ENCODE results near the gene UBC. TPM values are rescaled to one million over a fixed set of nuclear protein-coding genes. Genes with fewer than 3 reads are reported as not detected.

The UBC gene
- total RNA-seq, 1 experiment from 2014 or later = 1,259 TPM

GRCh38 chr12:124929649-124930419, 15.4 kb upstream of the UBC start:
- ChIA-PET CTCF (no interaction called here), POLR2A (interaction anchor here (1.3 to 2.1 kb wide), 3 partner anchors 10 to 15 kb away, joined by 4 read pairs; partner anchors contain the start of gene UBC), RAD21 (ENCODE audit: low non-redundant PET in 1 of 2, low total read pairs in 2 of 2, uncharacterized antibody in 2 of 2, unreplicated experiment in 2 of 2) (no interaction called here)
- Histone ChIP-seq H4K20me1 (ENCODE audit: insufficient read depth) (no peaks in the 10 kb centered on the region), H3K27ac (ENCODE audit: low read depth, low read length) (peak overlapping the region; percentile 65), H3K27me3 (ENCODE audit: insufficient read depth, low read length) (no peaks in the 10 kb centered on the region), H2AFZ (ENCODE audit: low read depth, low read length, poor library complexity, severe bottlenecking) (no peak overlapping the region), H3K9me3 (ENCODE audit: control insufficient read depth in 1 of 2, insufficient read depth in 1 of 2, low read depth in 1 of 2, low read length in 2 of 2) (no peaks in the 10 kb centered on the region), H3K9me2 (ENCODE audit: insufficient read depth) (no peaks in the 10 kb centered on the region), H3K36me3 (ENCODE audit: control insufficient read depth in 1 of 2, insufficient read depth in 2 of 2, low read length in 2 of 2) (no peaks in the 10 kb centered on the region), H3K4me1 (ENCODE audit: control insufficient read depth in 1 of 2, insufficient read depth in 2 of 2, low read length in 2 of 2) (peaks cover 16 to 47% of the 10 kb centered on the region in 2 experiments), H3K9ac (ENCODE audit: low read length) (no peak overlapping the region), H3K79me2 (ENCODE audit: insufficient read depth, low read length) (no peaks in the 10 kb centered on the region), H3K4me3 (replicated peaks in 1 of 2; ENCODE audit: low read depth in 1 of 2, low read length in 2 of 2) (no peak overlapping the region), H3K4me2 (ENCODE audit: low read length) (no peak overlapping the region)
- TF ChIP-seq, protein P1, sequence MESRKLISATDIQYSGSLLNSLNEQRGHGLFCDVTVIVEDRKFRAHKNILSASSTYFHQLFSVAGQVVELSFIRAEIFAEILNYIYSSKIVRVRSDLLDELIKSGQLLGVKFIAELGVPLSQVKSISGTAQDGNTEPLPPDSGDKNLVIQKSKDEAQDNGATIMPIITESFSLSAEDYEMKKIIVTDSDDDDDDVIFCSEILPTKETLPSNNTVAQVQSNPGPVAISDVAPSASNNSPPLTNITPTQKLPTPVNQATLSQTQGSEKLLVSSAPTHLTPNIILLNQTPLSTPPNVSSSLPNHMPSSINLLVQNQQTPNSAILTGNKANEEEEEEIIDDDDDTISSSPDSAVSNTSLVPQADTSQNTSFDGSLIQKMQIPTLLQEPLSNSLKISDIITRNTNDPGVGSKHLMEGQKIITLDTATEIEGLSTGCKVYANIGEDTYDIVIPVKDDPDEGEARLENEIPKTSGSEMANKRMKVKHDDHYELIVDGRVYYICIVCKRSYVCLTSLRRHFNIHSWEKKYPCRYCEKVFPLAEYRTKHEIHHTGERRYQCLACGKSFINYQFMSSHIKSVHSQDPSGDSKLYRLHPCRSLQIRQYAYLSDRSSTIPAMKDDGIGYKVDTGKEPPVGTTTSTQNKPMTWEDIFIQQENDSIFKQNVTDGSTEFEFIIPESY (IDR thresholded peaks at IDR 0.05; ENCODE audit: extremely low read depth, insufficient replicate concordance, low read length) = no peak
- TF ChIP-seq, protein P2, sequence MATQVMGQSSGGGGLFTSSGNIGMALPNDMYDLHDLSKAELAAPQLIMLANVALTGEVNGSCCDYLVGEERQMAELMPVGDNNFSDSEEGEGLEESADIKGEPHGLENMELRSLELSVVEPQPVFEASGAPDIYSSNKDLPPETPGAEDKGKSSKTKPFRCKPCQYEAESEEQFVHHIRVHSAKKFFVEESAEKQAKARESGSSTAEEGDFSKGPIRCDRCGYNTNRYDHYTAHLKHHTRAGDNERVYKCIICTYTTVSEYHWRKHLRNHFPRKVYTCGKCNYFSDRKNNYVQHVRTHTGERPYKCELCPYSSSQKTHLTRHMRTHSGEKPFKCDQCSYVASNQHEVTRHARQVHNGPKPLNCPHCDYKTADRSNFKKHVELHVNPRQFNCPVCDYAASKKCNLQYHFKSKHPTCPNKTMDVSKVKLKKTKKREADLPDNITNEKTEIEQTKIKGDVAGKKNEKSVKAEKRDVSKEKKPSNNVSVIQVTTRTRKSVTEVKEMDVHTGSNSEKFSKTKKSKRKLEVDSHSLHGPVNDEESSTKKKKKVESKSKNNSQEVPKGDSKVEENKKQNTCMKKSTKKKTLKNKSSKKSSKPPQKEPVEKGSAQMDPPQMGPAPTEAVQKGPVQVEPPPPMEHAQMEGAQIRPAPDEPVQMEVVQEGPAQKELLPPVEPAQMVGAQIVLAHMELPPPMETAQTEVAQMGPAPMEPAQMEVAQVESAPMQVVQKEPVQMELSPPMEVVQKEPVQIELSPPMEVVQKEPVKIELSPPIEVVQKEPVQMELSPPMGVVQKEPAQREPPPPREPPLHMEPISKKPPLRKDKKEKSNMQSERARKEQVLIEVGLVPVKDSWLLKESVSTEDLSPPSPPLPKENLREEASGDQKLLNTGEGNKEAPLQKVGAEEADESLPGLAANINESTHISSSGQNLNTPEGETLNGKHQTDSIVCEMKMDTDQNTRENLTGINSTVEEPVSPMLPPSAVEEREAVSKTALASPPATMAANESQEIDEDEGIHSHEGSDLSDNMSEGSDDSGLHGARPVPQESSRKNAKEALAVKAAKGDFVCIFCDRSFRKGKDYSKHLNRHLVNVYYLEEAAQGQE (IDR thresholded peaks at IDR 0.05; ENCODE audit: low read depth) = no peak
- TF ChIP-seq SRF (IDR thresholded peaks at IDR 0.05; ENCODE audit: low read depth) (no peak), POLR2A (IDR thresholded peaks at IDR 0.05; ENCODE audit: borderline replicate concordance, extremely low read depth, insufficient read depth, insufficient read length) (no peak), ZNF274 (IDR thresholded peaks at IDR 0.05; ENCODE audit: low read depth, low read length) (no peak), EZH2 (IDR thresholded peaks at IDR 0.05) (no peak), SP1 (IDR thresholded peaks at IDR 0.05; ENCODE audit: low read depth) (no peak), ELF1 (IDR thresholded peaks at IDR 0.05; ENCODE audit: borderline replicate concordance, low read depth) (no peak), YY1 (IDR thresholded peaks at IDR 0.05; ENCODE audit: extremely low read depth, insufficient replicate concordance, low read depth, low read length) (no peak), EGR1 (IDR thresholded peaks at IDR 0.05; ENCODE audit: low read depth) (no peak), TCF7L2 (IDR thresholded peaks at IDR 0.05; ENCODE audit: borderline replicate concordance, extremely low read depth, insufficient read depth, insufficient read length) (no peak), CBX3 (IDR thresholded peaks at IDR 0.05; ENCODE audit: low read depth) (no peak), POLR2AphosphoS5 (IDR thresholded peaks at IDR 0.05; ENCODE audit: low read depth, low read length) (no peak)
- TF ChIP-seq, protein P3, sequence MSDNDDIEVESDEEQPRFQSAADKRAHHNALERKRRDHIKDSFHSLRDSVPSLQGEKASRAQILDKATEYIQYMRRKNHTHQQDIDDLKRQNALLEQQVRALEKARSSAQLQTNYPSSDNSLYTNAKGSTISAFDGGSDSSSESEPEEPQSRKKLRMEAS (IDR thresholded peaks at IDR 0.05) = no peak
- TF ChIP-seq, protein P4, sequence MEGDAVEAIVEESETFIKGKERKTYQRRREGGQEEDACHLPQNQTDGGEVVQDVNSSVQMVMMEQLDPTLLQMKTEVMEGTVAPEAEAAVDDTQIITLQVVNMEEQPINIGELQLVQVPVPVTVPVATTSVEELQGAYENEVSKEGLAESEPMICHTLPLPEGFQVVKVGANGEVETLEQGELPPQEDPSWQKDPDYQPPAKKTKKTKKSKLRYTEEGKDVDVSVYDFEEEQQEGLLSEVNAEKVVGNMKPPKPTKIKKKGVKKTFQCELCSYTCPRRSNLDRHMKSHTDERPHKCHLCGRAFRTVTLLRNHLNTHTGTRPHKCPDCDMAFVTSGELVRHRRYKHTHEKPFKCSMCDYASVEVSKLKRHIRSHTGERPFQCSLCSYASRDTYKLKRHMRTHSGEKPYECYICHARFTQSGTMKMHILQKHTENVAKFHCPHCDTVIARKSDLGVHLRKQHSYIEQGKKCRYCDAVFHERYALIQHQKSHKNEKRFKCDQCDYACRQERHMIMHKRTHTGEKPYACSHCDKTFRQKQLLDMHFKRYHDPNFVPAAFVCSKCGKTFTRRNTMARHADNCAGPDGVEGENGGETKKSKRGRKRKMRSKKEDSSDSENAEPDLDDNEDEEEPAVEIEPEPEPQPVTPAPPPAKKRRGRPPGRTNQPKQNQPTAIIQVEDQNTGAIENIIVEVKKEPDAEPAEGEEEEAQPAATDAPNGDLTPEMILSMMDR (IDR thresholded peaks at IDR 0.05 in 2 of 3, conservative IDR thresholded peaks at IDR 0.05 in 1 of 3; ENCODE audit: borderline replicate concordance in 1 of 3, insufficient read depth in 1 of 3, low read depth in 2 of 3, low read length in 2 of 3) = no peak
- intact Hi-C loops (cut with micrococcal nuclease) = no loop called here
- no peak for DNase-seq (ENCODE audit: low read depth, low spot score)
- BruUV-seq (replicated peaks) = no TSS peak
- no peak for ATAC-seq
